ENCODE data around the gene C1orf116. TPM values are rescaled to one million over a fixed set of nuclear protein-coding genes. Genes with fewer than 3 reads are reported as not detected.

Gene C1orf116
- total RNA-seq, 1 donor from 2014 or later: 31.9 TPM

GRCh38 chr1:207019661-207020060 lies 12.9 kb downstream of the C1orf116 start:
- H3K27ac Mint-ChIP-seq: no peak overlapping the region
- peaks cover 18% of the 10 kb centered on the region for H3K4me1 Mint-ChIP-seq (ENCODE audit: low read depth)
- no peak for TF ChIP-seq CTCF (IDR thresholded peaks at IDR 0.05; ENCODE audit: unreplicated experiment)
- peaks cover 15% of the 10 kb centered on the region for H3K27me3 Mint-ChIP-seq
- peaks cover 19% of the 10 kb centered on the region for H3K36me3 Mint-ChIP-seq (ENCODE audit: insufficient read depth)
- no peaks in the 10 kb centered on the region for H3K9me3 Mint-ChIP-seq (ENCODE audit: low read depth)
- DNase-seq (ENCODE audit: low spot score, unreplicated experiment): no peak
- no peak overlapping the region for H3K4me3 Mint-ChIP-seq (ENCODE audit: low read depth)

- no peak for TF ChIP-seq CTCF (IDR thresholded peaks at IDR 0.05; ENCODE audit: unreplicated experiment)
- H3K9me3 Mint-ChIP-seq (ENCODE audit: low read depth): no peaks in the 10 kb centered on the region
- H3K36me3 Mint-ChIP-seq (ENCODE audit: insufficient read depth): peaks cover 15% of the 10 kb centered on the region
- peaks cover 19% of the 10 kb centered on the region for H3K27me3 Mint-ChIP-seq
- H3K4me1 Mint-ChIP-seq (ENCODE audit: low read depth): peaks cover 13% of the 10 kb centered on the region
- no peak for DNase-seq (ENCODE audit: low spot score, unreplicated experiment)
- H3K27ac Mint-ChIP-seq: no peak overlapping the region
- no peak overlapping the region for H3K4me3 Mint-ChIP-seq (ENCODE audit: low read depth)
Observed at GRCh38 chr1:207019161-207019560, 13.4 kb downstream of the C1orf116 start.

- no peak for TF ChIP-seq CTCF (IDR thresholded peaks at IDR 0.05; ENCODE audit: unreplicated experiment)
- Mint-ChIP-seq H3K27ac (no peak overlapping the region), H3K36me3 (ENCODE audit: insufficient read depth) (peaks cover 15% of the 10 kb centered on the region), H3K9me3 (ENCODE audit: low read depth) (no peaks in the 10 kb centered on the region), H3K27me3 (peaks cover 21% of the 10 kb centered on the region), H3K4me1 (ENCODE audit: low read depth) (peaks cover 10% of the 10 kb centered on the region), H3K4me3 (ENCODE audit: low read depth) (no peak overlapping the region)
- no peak for DNase-seq (ENCODE audit: low spot score, unreplicated experiment)
Observed at GRCh38 chr1:207018707-207019106, 13.8 kb downstream of the C1orf116 start.

- Mint-ChIP-seq H3K9me3 (ENCODE audit: low read depth) (no peaks in the 10 kb centered on the region), H3K27me3 (peaks cover 27% of the 10 kb centered on the region), H3K4me3 (ENCODE audit: low read depth) (no peak overlapping the region), H3K36me3 (ENCODE audit: insufficient read depth) (peaks cover 11% of the 10 kb centered on the region), H3K4me1 (ENCODE audit: low read depth) (peaks cover 10% of the 10 kb centered on the region), H3K27ac (no peak overlapping the region)
- DNase-seq (ENCODE audit: low spot score, unreplicated experiment): no peak
- no peak for TF ChIP-seq CTCF (IDR thresholded peaks at IDR 0.05; ENCODE audit: unreplicated experiment)
Observed at GRCh38 chr1:207017615-207018559, 14.7 kb downstream of the C1orf116 start.

- Mint-ChIP-seq H3K36me3 (ENCODE audit: insufficient read depth) (peaks cover 2% of the 10 kb centered on the region), H3K27me3 (peaks cover 44% of the 10 kb centered on the region), H3K9me3 (ENCODE audit: low read depth) (no peaks in the 10 kb centered on the region), H3K4me1 (ENCODE audit: low read depth) (peaks cover 5% of the 10 kb centered on the region), H3K27ac (no peak overlapping the region), H3K4me3 (ENCODE audit: low read depth) (no peak overlapping the region)
- DNase-seq (ENCODE audit: low spot score, unreplicated experiment): no peak
- no peak for TF ChIP-seq CTCF (IDR thresholded peaks at IDR 0.05; ENCODE audit: unreplicated experiment)
Observed at GRCh38 chr1:207015791-207016190, 16.8 kb downstream of the C1orf116 start.

All from progenitor cell of endocrine pancreas (in vitro differentiated cells).